ENCODE measurements around the gene HSFX2.
"Not testable (repeated sequence)": the region's sequence is repeated elsewhere in the genome, so short reads cannot be mapped to it uniquely, and the experiment has no call there.

Gene HSFX2
- total RNA-seq: 0 reads per million in 18 experiments

- not testable (repeated sequence) for DNase-seq
Observed at GRCh38 chrX:149595214-149595613, at the start of gene HSFX2. Gene HSFX2, minus strand, starts transcription at chrX:149595314. Its CDS starts 614 bp downstream, at chrX:149594700.

DNA sequence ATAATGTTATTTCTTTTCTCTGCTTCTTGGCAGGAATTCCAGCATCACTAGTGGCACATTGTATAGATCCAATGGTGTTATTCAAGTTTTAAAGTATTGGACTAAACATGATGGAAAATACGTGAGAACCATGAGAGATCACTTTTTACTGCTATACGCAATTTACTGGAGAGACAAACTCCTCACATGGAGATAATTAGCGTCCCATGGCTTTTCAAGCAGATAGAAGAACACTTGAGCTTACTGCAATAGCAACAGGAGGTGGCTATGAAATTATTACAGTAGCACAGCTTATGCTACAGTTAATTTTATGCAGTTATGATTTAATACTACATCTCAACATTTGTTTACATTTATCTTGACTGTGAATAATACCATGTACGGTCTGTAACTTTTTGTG, 48.4 kb upstream of the HSFX2 start:
- DNase-seq: no peak

- DNase-seq: no peak
Observed at GRCh38 chrX:149641835-149642234, 46.7 kb upstream of the HSFX2 start.

DNA sequence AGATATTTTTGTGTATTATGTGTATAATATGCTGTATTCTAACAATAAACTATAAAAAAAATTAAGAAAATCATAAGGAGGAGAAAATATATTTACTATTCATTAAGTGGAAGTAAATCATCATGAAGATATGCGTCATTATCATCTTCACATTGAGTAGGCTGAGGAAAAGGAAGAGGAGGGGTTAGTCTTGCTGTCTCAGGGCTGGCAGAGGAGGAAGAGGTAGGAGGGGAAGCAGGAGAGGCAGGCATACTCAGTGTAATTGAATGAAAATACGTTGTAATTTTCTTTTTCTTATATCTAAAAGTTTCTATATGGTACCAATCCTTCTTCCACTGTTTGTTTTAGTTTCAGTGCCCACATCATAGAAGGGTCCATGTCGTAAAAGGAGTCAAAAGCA, 46.3 kb upstream of the HSFX2 start:
- DNase-seq: peak; percentile 16 to 43

GRCh38 chrX:149639568-149639967, 44.5 kb upstream of the HSFX2 start:
- no peak for DNase-seq

DNA sequence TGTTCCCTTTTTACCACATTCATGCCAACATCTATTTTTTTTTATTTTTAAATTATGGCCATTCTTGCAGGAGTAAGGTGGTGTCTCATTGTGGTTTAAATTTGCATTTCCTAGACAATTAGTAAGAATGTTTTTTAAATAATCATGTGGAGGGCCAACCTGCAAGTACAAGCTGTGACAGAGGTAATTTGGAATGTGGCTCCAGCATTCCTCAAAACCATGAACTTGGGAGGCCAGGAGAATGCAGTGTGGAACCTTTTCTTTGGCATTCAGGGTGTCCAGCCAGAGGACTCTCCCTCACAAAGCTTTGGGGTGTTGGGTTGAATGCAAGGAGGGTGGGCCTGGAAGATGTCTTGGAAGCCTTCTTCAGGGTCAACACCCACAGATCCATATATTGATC, 43.7 kb upstream of the HSFX2 start:
- DNase-seq: no peak

- no peak for DNase-seq
Observed at GRCh38 chrX:149633511-149633910, 38.4 kb upstream of the HSFX2 start.

- DNase-seq: peak; percentile 38 to 57
Observed at GRCh38 chrX:149631234-149632165, 36.4 kb upstream of the HSFX2 start, which contains the start of gene TMEM185A. Gene TMEM185A, minus strand, starts transcription at chrX:149631792. Its CDS starts 212 bp downstream, at chrX:149631580.

- peak; percentile 22 to 32 for DNase-seq
Observed at GRCh38 chrX:149630681-149631233, 35.6 kb upstream of the HSFX2 start.

DNA sequence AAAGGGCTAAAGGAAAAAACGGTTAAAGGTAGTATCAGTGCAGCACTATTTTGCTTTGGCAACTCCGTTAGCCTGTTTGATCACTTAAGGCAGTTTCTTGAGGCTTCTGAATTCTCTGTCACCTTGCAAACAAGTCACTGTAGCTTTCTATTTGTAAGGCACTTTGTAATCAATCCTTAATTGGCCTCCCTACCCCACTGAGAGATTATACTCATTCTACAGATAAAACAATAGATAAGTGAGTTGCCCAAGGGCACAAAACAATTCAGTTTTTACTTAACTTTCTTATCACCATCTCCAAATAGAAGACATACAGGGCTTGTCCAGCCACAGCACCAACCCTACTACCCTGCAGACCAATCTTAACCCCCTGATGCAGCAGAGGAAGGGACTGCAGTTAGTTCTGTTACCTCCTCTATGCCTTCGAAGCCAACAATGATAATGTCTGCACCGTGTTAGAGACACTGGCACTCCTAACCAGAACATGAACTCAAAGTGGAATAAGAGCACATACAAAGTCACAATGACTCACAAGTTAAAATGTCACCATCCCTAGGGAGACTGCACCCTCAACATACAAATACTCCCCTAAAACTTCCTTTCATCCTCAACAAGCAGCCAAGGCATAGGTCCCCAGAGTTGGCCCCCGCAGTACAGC, 34.7 kb upstream of the HSFX2 start:
- no peak for DNase-seq

DNA sequence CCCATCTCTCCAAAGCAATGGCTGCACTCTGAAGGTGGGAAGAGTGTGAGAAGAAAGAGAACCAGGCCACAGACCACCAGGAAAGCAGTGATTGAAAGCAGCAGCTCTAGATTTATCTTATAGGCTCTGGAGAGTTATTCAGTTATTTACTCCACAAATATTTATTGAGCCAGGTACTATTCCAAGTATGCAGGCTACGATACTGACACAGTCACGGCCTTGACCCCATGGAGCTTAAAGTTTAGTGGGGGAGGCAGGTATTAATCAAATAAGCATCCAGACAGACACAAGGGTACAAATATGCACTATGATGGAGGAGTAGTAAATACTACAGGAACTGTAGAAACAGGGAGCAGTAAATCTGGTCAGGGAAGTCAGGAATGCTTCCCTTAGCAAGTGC, 33.7 kb upstream of the HSFX2 start:
- DNase-seq: no peak

GRCh38 chrX:149628280-149628679, 33.2 kb upstream of the HSFX2 start:
- no peak for DNase-seq

DNA sequence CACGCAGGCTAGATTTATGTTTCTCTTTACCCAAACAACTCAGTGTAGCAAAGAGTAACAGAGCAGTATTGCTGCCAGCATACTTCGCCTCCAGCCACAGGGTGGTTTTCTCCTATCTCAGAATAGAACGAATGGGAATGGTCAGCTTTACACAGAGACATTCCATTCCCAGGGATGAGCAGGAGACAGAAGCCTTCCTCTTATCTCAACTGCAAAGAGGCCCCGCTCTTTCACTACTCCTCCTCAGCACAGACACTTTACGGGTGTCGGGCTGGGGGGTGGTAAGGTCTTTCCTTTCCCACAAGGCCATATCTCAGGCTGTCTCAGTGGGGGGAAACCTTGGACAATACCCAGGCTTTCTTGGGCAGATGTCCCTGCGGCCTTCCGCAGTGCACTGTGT, 31.7 kb upstream of the HSFX2 start:
- DNase-seq: not testable (repeated sequence)

- DNase-seq: not testable (repeated sequence)
Observed at GRCh38 chrX:149619662-149620061, 24.5 kb upstream of the HSFX2 start.

DNA sequence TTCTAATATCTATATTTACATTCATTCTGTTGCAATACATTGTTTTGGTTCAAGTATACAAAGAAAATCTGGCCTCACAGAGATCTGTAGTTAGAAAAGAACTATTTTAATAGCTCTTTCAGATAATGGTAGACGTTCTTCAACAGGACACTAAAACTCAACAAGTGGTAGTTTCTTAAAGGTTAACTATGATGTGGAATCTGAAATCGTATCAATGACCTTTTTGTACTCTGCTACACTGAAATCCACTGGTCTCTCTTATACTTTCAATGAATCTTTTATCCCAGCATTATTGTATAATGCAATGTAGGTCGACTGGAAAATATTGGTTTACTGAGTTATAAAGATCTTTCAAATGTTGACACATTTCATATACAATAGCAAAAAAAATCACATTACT, 23.8 kb upstream of the HSFX2 start:
- DNase-seq: no peak

GRCh38 chrX:149611623-149612175, 16.6 kb upstream of the HSFX2 start:
- DNase-seq: peak in 1 of 2 donors; percentile 18

DNA sequence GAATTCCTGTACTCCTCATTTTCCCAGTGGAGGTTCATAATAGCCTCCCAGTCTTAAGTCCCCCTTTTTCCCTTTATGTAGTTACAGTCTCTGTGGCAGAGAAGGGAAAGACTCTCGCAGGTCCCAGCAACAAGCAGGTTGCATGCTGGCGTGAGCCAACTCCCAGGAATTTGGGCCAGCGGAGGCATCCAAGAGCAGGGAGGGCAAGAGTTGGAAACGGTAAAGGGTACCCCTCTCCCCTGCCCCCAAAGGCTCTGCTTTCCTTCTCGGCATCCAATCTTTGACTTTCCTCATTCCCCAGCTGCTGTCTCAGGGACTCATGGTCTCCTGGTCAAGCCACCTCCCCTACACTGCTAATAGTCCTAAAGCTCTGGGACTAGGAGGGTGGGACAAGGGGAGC, 15.4 kb upstream of the HSFX2 start:
- no peak for DNase-seq

DNA sequence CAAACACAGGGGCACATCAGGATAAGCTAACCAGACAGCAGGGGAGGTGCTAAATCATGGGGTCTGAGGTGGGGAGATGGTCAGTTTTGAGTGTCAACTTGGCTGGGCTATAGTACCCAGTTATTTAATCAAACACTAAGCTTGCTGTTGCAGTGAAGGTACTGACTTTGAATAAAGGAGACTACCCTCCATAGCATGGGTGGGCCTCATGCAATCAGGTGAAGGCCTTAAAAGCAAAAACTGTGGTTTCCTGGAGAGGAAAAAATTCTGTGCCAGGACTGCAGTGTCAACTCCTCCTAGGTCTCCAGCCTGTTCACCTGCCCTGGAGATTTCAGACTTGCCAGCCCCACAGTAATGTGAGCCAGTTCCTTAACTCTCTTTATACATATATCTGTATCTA, 12.6 kb upstream of the HSFX2 start:
- DNase-seq: no peak

DNA sequence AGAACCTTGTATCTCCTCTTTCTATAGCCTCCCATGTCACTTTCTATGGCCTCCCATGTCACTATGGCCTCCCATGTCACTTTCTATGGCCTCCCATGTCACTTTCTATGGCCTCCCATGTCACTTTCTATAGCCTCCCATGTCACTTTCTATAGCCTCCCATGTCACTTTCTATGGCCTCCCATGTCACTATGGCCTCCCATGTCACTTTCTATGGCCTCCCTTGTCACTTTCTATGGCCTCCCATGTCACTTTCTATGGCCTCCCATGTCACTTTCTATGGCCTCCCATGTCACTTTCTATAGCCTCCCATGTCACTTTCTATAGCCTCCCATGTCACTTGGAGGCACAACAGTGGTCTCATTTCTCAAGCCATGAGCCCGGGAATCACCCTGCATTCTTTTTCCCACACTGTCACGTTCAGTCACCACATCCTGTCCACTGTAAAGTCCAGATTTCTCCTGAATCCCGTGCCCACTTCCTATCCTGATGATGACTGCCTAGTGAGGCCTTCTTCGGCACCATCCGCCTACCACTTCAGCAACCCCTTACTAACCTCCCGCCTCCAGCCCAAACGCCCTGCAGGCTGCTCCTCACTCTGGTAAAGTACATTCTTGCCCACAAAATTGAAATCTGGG, 10.3 kb upstream of the HSFX2 start:
- not testable (repeated sequence) for DNase-seq

- not testable (repeated sequence) for DNase-seq
Observed at GRCh38 chrX:149598603-149599002, 3.5 kb upstream of the HSFX2 start.

- not testable (repeated sequence) for DNase-seq
Observed at GRCh38 chrX:149595943-149596342, 829 bp upstream of the HSFX2 start.

DNA sequence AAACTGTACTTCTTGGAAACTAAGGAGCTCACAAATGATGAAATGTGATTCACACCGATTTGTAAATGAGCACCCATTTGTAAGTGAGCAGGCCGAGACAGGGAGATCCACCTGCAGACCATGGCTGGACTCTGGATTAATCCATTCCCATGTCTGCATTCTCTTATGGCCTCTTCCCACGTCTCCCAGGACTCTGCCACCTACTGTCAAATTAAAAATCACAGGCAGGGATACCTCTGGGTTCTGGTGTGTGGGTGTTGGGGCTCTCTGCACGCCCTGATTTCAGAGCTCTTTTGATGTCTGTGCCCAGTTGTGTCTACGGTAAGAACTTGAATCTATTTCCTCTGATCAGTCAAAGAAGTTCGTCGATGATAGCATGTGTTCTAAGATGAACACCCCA, 4.1 kb downstream of the HSFX2 start:
- DNase-seq: not testable (repeated sequence)
